Stimulated activated CD4-positive, alpha-beta T cell treated with anti-CD3 and anti-CD28 coated beads, TNF-alpha, amount 100 ng/mL, for 4 hours (primary cell): ENCODE measurements around the gene CHST15.

ENCODE experiments used
- DNase-seq, 3 experiments: peaks; one replicate each; pipeline ENCODE4 v3.0.0-alpha.2; 2020; ENCODE audit warnings: low read depth in 3 of 3

The CHST15 gene

DNA sequence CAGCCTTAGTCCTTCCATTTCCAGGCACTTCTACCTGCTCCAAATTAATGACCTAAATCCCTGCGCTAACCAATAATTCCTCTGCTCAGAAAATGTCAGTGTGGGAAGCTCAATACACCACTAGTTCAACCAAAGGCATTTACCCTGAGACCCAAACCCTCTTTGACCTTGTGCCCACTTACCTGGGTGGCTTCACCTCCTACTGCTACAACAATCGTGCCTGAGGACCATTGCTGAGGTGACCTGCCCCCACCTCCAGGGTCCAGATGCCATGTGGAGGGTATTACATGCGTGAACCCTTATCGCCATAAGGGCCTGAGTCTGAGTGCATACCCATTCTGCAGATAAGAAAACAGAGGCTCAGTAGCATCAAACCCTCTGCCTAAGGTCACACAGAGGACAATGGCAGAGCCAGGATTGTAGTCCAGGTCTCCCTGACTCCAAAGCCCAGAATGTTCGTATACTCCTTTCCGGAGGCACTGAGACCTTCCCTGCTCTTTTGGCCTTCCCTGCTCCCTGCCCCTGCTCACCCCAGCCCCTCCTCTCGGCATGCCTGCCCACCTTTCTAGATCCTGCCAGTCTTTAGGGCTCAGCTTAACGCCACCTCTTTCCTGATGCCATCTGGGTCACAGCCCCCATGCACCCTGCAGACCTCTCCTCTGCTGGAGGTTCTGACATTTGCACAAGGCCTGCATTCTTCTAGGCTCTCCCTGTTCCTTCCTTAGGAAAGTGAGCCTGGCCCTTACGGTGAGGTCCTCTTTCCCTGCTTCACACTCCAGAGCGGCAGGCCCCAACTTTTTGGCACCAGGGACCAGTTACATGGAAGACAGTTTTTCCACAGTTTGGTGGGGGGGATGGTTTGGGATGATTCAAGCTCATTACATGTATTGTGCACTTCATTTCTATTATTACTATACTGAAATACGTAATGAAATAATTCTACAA is 94.9 kb downstream of the CHST15 start:
- no peak for DNase-seq

DNA sequence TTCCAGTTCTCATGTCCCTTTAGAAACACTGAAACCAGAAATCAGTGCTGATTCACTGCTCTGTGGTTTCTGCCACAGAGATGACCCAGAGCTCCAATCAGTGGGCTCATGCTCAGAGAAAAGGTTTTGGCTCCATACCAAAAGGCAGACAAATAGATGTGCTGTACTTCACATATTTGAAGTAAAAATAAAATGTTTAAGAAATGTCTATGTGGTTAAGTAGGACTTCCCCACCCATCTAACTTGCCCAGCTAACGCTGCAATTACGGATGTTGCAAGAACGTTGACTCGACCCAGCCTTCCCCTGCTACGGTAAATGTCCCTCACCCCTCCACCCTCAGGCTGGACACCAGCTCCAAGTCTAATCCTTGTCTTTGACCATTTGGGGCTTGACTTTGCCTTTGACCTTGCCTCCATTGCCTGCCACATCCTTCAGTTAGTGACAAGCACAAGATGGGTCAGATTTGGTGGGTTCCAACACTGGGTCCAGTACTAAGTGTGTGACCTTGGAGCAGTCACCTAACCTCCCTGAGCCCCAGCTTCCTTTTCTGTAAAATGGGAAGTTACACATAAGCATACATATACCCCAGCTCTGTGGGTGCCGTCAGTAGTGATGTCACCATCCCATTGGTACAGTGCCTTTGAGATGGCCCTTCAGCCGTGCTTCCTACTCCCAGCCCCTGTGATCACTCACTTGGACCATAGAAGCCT is 95.8 kb downstream of the CHST15 start:
- DNase-seq: no peak

DNA sequence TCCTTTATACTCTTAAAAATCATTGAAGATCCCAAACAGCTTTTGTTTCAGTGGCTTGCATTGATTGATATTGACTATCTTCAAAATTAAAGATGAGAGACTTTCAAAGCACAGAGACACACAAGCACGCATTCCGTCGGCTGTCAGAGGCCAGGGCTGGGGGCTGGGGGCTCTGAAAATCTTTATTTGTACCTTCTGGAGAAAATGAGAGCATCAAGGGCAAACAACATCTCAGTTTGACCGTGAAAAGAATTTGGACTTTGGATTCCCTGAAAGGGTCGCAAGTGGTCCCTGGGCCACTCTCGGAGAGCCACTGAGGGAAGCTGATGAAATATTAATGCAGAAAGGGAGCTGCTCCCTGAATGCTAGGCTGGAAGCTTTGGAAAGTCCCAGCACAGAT is 96.4 kb downstream of the CHST15 start:
- DNase-seq: no peak

DNA sequence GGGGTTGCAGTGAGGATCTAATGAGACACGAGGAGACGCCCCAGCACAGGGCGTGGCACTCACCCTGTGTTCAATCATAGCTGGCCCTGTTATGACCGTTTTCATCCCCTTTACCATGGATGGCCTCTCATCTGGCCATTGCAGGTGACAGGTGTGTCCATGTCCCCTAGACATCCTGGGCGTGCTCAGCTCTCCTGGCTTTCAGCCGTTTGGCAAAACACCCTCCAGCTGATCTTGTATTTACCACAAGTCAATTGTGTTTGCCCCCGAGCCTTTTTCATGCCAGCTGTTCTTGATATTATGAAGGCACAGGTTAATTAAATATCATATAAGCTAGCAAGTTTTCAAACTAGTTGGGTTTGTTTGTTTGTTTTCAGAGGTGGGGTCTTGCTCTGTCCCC is 97.1 kb downstream of the CHST15 start:
- DNase-seq: no peak

DNA sequence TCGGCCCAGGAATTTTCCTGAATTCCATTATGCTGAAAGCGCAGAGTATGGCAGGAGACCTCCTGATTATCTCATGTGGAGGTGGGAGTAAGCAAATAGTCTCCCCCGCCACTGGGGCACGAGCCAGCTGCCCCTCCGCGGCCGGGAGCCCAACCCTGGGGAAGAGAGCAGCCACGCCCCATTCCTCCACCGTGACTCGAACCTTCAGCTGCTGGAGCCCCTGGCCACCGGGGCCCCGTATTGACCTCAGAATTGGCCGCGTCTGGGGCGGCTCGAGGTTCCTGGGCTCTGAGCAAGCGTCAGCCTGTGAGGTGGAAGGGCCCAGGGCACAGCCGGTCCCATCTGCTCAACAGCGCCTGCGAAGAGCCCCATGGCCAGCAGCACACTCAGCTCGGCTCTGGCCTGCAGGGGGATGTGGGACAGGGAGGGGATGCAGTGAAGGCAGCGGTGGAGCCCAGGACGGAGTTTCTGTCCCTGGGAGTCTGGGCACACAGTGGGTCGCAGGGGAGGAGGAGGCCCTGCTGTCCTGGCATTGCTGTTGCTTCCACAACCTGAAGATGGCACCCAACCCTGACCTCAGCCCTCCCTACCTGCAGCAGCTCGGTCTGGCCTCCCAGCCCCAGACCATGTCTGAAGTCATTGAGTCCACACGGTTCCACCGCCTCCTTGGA is 97.8 kb downstream of the CHST15 start:
- DNase-seq: no peak

DNA sequence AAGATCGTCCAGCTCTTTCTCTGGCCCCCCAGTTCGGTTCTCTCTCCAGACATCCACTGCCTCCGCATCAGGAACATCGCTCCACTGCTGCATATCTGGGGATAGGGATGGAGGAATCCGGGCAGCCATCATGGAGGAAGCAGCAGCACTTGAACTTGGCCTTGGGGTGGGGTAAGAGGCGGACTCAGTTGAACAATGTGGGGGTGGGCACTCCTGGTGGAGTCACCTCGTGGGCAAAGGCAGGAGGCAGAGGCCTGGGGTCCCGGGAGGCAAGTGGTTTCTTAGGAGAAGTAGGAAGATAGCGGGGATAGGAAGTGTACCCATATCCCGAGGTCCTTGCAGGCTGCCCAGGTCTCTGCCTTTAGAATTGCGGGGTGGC is 98.3 kb downstream of the CHST15 start:
- DNase-seq: no peak

DNA sequence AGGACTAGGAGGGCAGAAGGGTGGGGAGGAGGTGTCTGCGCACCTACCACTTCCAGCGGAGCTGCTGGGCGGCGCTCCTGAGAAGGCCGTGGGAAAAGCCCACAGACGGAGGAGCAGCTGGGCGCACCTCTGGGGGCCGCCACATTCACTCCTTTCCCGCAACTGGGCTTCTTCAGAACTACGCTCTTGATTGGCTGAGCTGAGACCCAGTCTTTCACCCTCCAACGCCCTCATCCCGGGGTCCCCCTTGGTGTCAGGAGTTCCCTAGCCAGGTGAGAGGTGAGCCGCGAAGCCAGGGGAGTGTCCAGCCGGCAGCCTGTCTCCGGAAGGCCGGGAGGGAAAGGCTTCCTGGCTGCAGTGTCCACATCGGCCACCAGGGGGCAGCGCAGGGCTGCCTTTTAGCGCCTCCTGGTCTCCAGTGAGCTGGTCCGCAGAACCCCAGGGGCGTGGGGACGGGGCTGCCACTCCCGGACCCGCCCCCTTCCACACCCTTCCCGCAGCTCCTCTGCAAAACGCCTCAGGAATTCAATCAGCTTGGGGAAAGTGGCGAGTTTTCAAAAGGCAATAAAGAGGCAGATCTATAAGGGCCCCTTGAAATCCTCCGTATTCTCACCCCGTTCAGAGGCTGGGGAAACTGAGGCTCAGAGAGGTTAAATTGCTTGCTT is 98.8 kb downstream of the CHST15 start:
- peak; percentile 50 to 76 (median 58) for DNase-seq

DNA sequence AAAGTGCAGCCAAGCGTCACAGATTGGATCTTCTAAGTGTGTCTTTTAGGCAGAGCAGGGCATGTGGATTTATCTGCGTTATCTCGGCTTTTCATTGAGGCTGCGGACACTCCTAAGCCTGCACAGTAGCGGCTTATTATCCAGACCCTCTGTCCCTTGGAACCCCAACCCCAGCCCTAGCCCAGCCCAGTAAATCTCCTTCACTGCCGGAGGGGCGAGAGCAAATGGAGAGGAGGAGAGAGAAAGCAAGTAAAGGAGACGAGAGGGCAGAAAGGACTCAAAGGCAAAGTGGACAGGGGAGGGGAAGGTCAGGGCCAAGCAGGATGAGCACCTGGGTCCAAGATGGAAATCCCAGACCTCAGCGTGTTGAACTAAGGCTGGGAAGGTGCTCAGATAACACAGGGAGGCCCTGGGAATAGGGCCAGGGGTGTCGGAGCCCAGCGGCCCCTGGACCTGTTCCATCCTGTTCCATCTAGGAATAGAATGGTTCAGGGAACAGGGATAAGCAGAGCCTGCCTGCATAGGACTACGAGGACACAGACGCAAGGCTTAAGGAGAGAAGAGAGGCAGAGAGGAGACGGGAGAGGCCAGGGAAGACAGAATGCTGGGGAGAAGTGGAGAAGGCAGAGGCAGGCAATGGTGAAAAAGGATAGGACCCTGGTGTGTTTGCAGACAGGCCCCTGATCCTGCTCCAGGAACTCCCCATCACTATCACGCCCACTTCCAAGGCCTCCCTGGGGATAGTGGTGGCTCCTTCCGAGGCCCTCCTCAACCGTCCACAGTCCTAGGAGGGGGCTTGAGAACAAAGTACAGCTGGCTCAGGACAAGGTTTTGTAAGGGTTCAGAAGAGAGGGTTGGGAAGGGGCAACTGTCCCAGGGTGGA is 99.6 kb downstream of the CHST15 start:
- DNase-seq: no peak

DNA sequence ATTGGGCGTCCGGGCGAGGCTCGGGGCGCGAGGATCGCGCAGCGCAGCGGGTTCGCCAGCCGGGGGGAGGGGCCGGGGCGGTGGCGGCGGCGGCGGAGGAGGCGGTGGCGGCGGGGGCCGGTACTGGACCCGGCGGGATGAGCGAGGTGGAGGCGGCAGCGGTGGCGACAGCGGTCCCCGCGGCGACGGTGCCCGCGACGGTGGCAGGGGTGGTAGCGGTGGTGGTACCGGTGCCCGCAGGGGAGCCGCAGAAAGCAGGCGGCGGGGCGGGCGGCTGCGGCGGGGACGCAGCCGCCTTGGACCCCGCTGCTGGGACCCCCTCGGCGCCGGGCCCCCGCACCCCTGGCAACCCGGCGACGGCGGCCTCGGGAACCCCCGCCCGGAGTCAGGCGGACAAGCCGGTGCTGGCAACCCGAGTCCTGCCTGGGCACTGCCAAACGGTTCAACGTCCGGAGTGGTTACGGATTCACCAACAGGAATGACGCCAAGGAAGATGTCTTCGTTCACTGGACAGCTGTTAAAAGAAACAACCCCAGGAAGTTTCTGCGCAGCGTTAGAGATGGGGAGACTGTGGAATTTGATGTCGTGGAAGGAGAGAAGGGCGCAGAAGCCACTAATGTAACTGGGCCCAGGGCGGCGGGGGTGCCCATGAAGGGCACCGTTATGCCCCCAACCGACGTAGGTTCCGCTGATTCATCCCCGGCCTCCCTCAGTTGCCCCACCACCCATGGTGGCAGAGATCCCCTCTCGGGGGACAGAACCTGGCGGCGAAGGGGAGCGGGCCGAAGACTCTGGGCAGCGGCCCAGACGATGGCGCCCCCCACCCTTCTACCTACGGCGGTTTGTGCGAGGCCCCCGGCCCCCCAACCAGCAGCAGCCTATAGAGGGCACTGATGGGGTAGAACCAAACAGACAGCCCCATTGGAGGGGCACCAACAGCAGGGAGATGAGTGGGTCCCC is 101.5 kb downstream of the CHST15 start:
- DNase-seq: no peak

DNA sequence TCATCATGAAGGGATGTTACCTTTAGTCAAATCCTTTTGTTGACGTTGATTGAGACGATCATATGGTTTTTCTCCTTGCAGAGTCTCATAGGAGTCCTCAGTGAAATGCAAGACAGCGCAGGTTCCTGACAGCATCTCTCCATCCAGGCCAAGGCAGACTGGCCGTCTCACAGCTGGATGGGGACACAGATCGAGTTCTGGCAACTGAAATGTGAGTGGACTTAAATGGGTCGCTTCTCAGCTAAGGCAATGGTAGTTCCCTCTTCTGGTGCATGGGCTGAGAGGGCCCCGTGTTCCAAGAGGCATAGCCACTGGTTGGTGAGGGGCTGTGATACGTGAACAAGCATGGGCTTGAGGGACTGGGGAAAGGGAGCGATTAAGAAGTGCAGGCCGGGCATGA is 102.5 kb downstream of the CHST15 start:
- DNase-seq: no peak

DNA sequence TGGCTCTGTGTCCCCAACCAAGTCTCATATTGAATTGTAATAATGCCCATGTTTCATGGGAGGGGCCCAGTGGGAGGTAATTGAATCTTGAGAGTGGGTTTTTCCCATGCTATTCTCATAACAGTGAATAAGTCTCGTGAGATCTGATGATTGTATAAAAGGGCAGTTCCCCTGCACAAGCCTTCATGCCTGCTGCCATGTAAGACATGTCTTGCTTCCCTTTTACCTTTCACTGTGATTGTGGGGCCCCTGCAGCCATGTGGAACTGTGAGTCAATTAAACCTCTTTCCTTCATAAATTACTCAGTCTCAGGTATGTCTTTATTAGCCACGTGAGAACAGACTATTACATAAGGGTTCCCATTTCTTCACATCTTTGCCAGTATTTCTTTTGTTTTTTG is 104.7 kb downstream of the CHST15 start:
- DNase-seq: no peak

DNA sequence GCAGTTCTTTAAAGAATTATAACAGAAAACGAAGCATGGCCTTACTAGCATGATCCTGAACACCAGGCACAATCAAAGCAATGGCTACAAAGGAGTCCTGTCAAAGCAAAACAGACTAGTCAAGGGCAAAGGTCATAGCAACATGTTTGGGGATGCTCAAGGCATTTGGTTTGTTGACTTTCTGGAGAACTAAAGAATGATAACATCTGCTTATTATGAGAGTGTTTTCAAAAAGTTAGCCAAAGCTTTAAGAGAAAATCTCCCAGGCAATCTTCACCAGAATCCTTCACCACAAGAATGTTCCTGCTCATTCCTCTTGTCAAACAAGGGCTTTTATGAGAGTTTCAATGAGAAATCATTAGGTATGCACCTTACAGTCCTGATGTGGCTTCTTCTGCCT is 106.7 kb downstream of the CHST15 start:
- DNase-seq: no peak

DNA sequence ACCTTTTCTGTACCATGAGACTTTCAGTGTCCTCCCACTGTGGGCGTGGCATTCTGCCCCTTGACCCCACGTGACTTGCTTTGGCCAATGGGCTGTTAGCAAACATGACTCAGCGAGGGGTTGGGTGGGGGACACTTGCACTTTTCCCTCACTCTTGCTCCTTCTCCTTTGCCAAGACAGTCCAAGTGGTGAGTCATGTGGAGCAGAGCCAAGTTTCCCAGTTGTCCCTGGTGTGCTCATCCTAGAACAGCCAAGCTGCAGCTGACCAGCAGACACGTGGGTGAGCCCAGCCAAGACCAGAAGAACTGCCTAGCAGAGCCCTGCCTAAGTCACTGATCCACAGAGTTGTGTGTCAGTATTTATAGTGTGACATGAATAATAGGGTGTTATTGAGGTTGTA is 119.0 kb downstream of the CHST15 start:
- no peak for DNase-seq

DNA sequence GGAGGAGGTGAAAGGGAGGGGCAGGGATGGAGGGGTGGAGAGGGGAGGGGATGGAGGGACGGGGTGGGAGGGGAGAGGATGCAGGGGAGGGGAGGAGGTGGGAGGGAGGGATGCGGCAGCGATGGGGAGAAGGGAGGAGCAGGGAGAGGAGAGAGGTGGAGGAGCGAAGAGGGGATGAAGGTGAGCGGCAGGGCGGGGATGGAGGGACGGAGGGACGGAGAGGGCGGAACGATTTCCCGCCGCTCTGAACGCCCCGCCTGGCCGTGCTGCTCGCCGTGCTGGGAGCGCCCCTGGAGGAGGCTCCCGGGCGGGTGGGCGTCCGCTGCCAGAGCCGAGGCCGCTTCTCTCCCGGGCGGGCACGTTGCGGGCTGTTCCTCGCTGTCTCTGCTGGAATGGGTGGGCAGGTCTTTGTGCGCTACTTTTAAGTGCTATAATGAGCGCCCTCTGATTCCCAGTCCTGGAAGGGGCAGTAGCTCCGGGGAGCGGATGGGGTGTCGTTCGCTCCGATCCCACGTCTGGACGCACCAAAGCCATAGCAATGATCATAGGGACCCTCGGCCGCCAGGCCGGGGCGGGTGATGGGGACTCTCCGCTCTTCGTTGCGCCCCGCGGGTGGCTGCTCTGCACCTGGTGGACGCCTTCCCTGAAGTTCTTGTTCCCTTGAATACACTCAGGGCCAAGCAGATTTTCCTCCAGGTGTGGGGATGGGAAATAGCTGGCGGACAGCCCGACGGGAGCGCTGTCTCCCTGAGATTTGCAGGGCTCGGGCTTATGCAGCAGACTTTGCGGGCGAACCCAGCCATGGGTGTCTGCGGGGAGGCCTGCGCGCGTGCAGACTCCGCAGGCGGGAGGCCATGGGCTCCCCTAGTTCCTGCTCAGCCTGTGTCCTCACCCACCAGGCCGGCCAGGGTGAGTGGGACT is 120.7 kb downstream of the CHST15 start:
- DNase-seq: no peak

DNA sequence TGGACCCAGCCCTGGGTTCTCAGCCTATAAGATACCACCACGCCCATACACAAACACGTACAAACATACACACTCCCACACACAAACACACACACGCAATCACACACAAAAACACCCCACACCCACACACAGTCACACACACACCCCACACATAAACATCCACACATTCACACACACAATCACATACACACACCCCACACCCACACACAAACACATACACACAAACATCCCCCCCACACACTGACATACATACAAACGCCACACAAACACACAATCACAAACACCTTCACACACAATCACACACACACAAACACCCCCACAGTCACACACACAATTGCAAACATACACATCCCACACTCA is 122.5 kb downstream of the CHST15 start:
- no peak for DNase-seq

DNA sequence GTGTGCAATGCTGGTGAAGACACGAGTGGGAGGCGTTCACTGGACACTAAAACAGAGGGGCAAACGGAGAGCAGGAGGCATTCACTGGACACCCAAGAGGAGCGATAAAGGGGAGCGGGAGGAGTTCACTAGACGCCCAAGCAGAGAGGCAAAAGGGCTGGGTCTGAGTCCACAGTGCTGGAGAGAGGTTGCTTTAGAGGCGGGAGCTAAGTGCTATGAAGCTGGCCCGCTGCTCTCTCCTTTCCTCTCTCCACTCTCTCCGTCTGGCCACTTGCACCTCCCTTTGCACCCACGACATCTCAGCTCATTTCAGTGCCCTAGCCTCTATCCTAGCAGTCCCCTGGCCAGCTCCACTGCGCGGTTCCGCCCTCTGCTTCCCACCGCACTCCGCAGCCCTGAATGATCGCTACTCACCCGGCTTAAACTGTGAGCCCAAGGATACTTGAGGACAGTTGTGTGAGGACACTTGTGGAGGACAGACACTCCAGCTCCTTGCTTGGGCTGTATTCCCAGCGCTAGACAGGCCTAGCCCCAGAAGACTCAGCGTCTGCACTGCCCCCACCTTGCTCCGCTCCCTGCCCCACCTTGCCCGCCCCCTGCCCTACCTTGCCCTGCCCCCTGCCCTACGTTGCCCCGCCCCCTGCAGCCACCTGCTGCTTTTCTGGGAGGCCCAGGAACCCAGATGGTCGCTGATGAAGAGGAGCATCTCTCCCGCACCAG is 123.0 kb downstream of the CHST15 start:
- no peak for DNase-seq

DNA sequence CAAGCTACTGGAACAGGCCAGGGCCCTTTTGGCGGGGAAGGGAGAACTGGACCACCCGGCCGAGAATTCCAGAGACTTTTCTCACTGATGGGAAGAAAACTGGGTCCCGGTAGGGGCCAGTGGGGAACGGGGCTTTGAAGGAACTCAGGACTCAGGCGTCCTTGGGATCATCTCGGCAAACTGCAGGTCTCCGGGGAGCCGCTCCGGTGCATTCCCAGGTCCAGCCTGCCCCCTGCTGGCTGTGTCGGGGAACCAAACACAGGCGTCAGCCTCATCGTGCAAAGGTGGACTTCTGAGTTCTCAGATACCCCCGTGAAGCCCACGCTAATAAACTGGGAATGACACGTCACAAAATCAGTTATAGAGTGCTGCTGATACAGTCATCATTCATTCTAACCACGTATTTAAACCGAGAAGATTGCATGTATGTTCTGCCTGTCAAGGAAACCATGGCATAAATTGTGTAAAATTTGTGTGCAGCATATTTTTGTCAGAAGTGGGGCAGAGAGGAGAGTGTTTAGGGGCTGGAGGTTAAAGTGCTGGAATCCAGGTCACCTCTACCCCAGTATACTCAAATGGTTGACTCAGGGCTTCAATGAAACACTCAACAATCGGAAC is 125.7 kb downstream of the CHST15 start:
- DNase-seq: peak in 1 of 3 experiments; percentile 23

DNA sequence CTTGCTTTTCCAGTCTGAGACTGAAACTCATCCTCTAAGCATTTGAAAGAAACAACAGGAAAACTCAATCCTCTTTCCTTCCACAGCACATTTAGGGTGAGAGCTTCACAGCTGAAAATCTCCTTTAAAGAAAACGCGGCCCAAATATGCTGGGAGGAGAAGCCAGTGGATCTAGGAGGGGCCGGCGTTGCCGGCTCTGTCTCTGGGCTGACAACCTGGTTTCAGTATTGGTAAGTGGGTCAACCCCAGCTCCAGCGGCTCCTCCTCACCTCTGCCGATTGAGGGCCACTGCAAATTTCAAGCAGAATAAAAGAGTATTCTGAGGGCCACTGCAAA is 126.5 kb downstream of the CHST15 start:
- no peak for DNase-seq
